Common myeloid progenitor, CD34-positive (primary cell): ENCODE results near the gene WDFY2.
A peak's percentile ranks its signal among the peaks of the same experiment; 100 is the strongest.

Experiments used
- CTCF ChIA-PET: fragments of 350-600 bp; sonication (Branson Sonifier 250); formaldehyde crosslinking; loops from one replicate; lab custom pipeline; 2021; ENCODE audit warnings: antibody characterized with exemption; lab: Charles Lee
- POLR2A ChIA-PET: fragments of 350-600 bp; sonication (Branson Sonifier 250); formaldehyde crosslinking; loops from one replicate; lab custom pipeline; 2021; ENCODE audit warnings: antibody characterized with exemption; lab: Charles Lee
- DNase-seq, 3 donors: peaks; one replicate each; pipeline versions ENCODE4 v3.0.0 to v3.0.0-alpha.2; 2013
- H3K27ac ChIP-seq, 2 experiments: 1 replicate in 1 of 2; 2 replicates in 1 of 2; pipeline ENCODE4 v1.7.0; 2013; ENCODE audit warnings: inconsistent platforms in 2 of 2, low read length in 2 of 2, mild to moderate bottlenecking in 2 of 2, low read depth in 1 of 2, moderate library complexity in 1 of 2; ENCODE audit not compliant: severe bottlenecking in 2 of 2, insufficient read depth in 1 of 2, poor library complexity in 1 of 2
- H3K27me3 ChIP-seq, 5 experiments: replicated peaks in 2 of 5; 1 replicate in 3 of 5; 2 replicates in 2 of 5; pipeline versions ENCODE4 v1.6.1 to v1.7.0; 2013; ENCODE audit warnings: low read length in 4 of 5, mild to moderate bottlenecking in 2 of 5, moderate library complexity in 2 of 5, inconsistent platforms in 1 of 5; ENCODE audit not compliant: insufficient read depth in 5 of 5, control insufficient read depth in 4 of 5
- H3K36me3 ChIP-seq, 4 experiments: 1 replicate in 2 of 4; 2 replicates in 2 of 4; pipeline versions ENCODE4 v1.6.1 to v1.7.0; 2013; ENCODE audit warnings: low read length in 3 of 4, control low read depth in 1 of 4, mild to moderate bottlenecking in 1 of 4; ENCODE audit not compliant: control insufficient read depth in 4 of 4, insufficient read depth in 4 of 4
- H3K4me1 ChIP-seq, 4 experiments: 1 replicate in 3 of 4; 2 replicates in 1 of 4; pipeline versions ENCODE4 v1.6.1 to v1.7.1; 2013; ENCODE audit warnings: low read length in 3 of 4, mild to moderate bottlenecking in 3 of 4, control low read depth in 1 of 4, inconsistent platforms in 1 of 4, moderate library complexity in 1 of 4; ENCODE audit not compliant: control insufficient read depth in 4 of 4, insufficient read depth in 4 of 4; ENCODE audit errors: control extremely low read depth in 1 of 4
- H3K4me3 ChIP-seq, 7 experiments: 1 replicate in 4 of 7; 2 replicates in 3 of 7; pipeline versions ENCODE4 v1.5.1 to v1.7.0; 2013; ENCODE audit warnings: mild to moderate bottlenecking in 7 of 7, low read length in 6 of 7, moderate library complexity in 6 of 7, inconsistent platforms in 2 of 7, low read depth in 2 of 7, control low read depth in 1 of 7; ENCODE audit not compliant: insufficient read depth in 4 of 7, control insufficient read depth in 1 of 7; ENCODE audit errors: extremely low read depth in 1 of 7
- H3K9me3 ChIP-seq, 5 experiments: 1 replicate in 4 of 5; 2 replicates in 1 of 5; pipeline versions ENCODE4 v1.6.1 to v1.7.1; 2013; ENCODE audit warnings: low read length in 4 of 5, mild to moderate bottlenecking in 2 of 5, inconsistent platforms in 1 of 5, low read depth in 1 of 5, moderate library complexity in 1 of 5; ENCODE audit not compliant: control insufficient read depth in 4 of 5, insufficient read depth in 2 of 5; ENCODE audit errors: control extremely low read depth in 1 of 5
- WGBS: methylation state at CpG from one replicate; pipeline ENCODE4 v1.1.5; 2013; ENCODE audit not compliant: insufficient coverage; 5-methylcytosine and 5-hydroxymethylcytosine counted together

Gene WDFY2

DNA sequence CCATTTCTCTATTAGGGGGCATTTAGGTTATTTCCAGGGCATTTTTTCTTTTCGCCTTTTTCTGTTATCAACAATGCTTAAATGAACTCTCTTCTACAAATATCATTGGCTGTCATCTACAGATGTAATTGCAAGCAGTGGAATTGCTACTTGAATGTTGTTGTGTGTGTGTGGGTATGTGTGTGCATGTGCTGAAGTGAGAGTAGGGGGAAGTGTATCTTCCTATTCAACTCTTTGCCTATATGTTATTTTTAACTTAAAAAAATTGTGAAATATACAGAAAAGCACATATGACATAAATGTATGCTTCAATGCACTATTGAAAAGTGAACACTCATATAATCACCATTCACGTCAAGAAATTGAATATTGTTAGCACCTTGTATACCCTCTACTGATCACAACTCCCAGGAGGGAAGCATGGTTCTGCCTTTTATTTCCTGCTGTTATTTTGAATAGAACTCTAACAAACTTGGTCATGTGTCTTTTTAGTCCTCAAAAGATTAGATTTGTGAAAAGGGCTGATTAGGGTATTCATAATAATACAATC lies 24.7 kb downstream of the WDFY2 start:
- Histone ChIP-seq H3K4me1 (peaks cover 9 to 16% (median 14%) of the 10 kb centered on the region in 4 experiments), H3K27me3 (no peaks in the 10 kb centered on the region), H3K27ac (no peak overlapping the region), H3K9me3 (peaks cover 0 to 3% (median 0%) of the 10 kb centered on the region in 5 experiments), H3K36me3 (peaks cover 0 to 4% (median 1%) of the 10 kb centered on the region in 4 experiments), H3K4me3 (no peak overlapping the region)
- POLR2A ChIA-PET, result no interaction called here
- CTCF ChIA-PET, result interaction anchor here (1.3 kb wide), 1 partner anchor 13 kb away, joined by 4 read pairs; no protein-coding TSS in a partner anchor
- no CpG with 5 or more reads among the region's 2 CpGs for whole genome bisulfite sequencing
- DNase-seq, result no peak

DNA sequence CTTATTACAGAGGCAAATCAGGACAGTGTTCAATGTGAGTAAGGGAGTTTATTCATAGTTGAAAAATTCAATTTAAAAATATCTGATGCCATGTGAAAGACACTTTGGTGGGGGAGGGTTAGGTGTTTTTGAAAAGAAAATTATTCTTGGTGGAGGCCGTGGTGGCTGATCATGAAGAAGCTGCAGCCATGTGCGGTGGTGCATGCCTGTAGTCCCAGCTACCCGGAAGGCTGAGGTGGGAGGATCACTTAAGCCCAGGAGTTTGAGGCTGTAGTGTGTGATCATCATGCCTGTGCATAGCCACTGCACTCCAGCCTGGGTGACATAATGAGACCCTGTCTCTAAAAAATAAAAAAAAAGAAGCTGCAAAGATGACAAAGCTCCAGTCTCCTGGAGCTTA lies 28.6 kb downstream of the WDFY2 start:
- ChIA-PET POLR2A (interaction anchor here (0.6 to 2.7 kb wide), 3 partner anchors 14 to 207 kb away, joined by 3 to 7 read pairs (median 3); partner anchors contain the start of gene INTS6), CTCF (interaction anchor here (0.6 to 1.3 kb wide), 3 partner anchors 13 to 641 kb away, joined by 3 read pairs; no protein-coding TSS in a partner anchor)
- Histone ChIP-seq H3K27me3 (no peaks in the 10 kb centered on the region), H3K4me3 (no peak overlapping the region), H3K4me1 (peaks cover 12 to 21% (median 19%) of the 10 kb centered on the region in 4 experiments), H3K9me3 (peaks cover 0 to under 1% (median 0%) of the 10 kb centered on the region in 5 experiments), H3K27ac (no peak overlapping the region), H3K36me3 (peaks cover 0 to under 1% (median 0%) of the 10 kb centered on the region in 4 experiments)
- WGBS, result 96% methylated on average over 3 of the region's 3 CpGs
- no peak for DNase-seq

DNA sequence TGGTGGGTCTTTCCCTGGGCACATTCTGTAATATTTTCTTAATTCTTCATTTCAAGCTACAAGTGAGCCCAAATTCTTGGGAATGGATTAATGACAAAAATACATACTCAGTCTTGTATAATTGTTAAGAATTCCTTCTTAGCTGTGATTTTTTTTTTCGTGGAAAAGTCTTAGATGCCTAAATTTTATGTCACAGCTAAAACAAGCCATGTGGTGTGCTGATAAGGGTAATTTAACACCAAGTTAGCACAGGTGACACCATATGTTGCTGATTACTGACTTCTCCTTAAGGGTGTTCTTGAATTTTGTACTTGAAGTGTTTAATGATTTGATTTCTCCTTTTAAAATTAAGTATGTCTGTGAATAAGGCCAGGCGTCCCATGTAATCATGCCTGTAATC lies 29.3 kb downstream of the WDFY2 start:
- Histone ChIP-seq H3K4me1 (peaks cover 12 to 21% (median 19%) of the 10 kb centered on the region in 4 experiments), H3K4me3 (no peak overlapping the region), H3K27ac (no peak overlapping the region), H3K36me3 (no peaks in the 10 kb centered on the region), H3K27me3 (no peaks in the 10 kb centered on the region), H3K9me3 (no peaks in the 10 kb centered on the region)
- no peak for DNase-seq
- ChIA-PET POLR2A (interaction anchor here (0.6 to 2.7 kb wide), 2 partner anchors 17 to 161 kb away, joined by 3 to 7 read pairs; partner anchors contain the start of gene INTS6), CTCF (interaction anchor here (0.6 to 1.2 kb wide), 3 partner anchors 28 to 642 kb away, joined by 3 read pairs; no protein-coding TSS in a partner anchor)
- WGBS, result 100% methylated on average over 1 of the region's 2 CpGs

DNA sequence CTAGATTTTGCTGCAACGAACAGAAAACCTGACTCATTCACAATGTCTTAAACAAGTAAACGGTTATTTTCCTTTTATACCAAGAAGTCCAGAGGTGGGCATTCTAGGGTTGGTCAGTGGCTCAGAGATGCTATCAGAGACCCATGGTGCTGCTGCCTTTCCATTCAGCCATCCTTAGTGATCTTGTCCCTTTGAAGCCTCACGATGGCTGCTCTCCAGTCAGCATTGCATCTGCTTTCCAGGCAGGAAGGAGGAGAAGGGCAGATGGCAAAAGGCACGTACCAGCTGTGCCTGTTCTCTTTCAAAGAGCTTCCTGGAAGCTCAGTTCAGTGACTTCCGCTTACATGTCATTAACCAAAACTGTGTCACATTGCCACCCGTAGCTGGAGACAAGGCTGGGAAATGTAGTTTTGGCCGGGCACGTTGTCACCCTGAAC lies 30.1 kb downstream of the WDFY2 start:
- DNase-seq, result peak in 2 of 3 donors; percentile 62 to 77
- ChIA-PET POLR2A (interaction anchor here (0.6 to 2.7 kb wide), 2 partner anchors 16 to 161 kb away, joined by 3 to 7 read pairs; partner anchors contain the start of gene INTS6), CTCF (interaction anchor here (0.9 to 1.2 kb wide), 3 partner anchors 29 to 70 kb away, joined by 3 read pairs; no protein-coding TSS in a partner anchor)
- Histone ChIP-seq H3K27me3 (no peaks in the 10 kb centered on the region), H3K36me3 (peaks cover 0 to 3% (median 0%) of the 10 kb centered on the region in 4 experiments), H3K4me1 (peaks cover 12 to 16% (median 14%) of the 10 kb centered on the region in 4 experiments), H3K27ac (no peak overlapping the region), H3K4me3 (peak overlapping the region in 3 of 7 experiments; percentile 33 to 49 (median 34)), H3K9me3 (no peaks in the 10 kb centered on the region)
- 45% methylated on average over 5 of the region's 8 CpGs for WGBS

DNA sequence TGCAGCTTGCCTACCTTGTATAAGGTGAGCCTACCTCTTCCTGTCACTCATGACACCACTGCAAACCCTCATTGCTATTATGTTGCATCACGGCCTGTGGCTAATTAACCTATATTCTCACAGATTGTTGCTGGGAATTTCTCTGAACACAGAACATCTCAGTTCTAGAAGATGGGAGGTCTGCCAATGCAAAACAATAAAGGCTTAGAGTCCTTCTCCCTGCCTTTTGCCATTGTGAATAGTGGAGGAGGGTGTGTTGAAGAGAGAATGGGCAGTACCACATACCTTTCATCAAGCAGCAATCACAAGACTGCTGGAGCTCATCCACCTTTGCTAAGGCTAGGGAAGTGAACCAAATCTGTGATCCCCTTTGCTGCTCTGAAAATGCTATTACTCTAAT lies 34.4 kb downstream of the WDFY2 start:
- Histone ChIP-seq H3K27ac (no peak overlapping the region), H3K9me3 (no peaks in the 10 kb centered on the region), H3K27me3 (no peaks in the 10 kb centered on the region), H3K4me1 (peaks cover 9 to 18% (median 14%) of the 10 kb centered on the region in 4 experiments), H3K4me3 (no peak overlapping the region), H3K36me3 (peaks cover 0 to 3% (median 0%) of the 10 kb centered on the region in 4 experiments)
- POLR2A ChIA-PET, result no interaction called here
- CTCF ChIA-PET, result interaction anchor here (0.9 to 1.3 kb wide), 3 partner anchors 9 to 27 kb away, joined by 3 read pairs; no protein-coding TSS in a partner anchor
- no peak for DNase-seq
- WGBS, result no CpG with 5 or more reads among the region's 1 CpG

DNA sequence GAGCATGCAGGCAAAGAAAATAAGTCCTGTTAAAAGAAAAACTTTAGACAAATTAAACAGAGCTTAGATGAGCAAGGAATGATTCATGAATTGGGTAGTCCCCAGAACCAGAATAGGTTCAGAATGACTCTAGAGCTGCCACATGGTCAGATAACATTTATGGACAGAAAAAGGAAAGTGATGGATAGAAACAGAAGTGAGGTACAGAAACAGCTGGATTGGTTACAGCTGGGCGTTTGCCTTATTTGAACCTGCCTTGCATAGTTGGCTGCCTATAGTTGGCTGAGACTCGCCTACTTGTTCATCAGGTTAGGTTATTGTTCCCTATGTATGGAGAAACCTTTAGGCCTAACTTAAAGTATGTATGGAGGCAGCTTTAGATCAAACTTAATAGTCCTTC lies 35.4 kb downstream of the WDFY2 start:
- no peak for DNase-seq
- Histone ChIP-seq H3K9me3 (no peaks in the 10 kb centered on the region), H3K27me3 (no peaks in the 10 kb centered on the region), H3K27ac (no peak overlapping the region), H3K36me3 (peaks cover 0 to 3% (median 0%) of the 10 kb centered on the region in 4 experiments), H3K4me1 (peaks cover 12 to 23% (median 18%) of the 10 kb centered on the region in 4 experiments), H3K4me3 (no peak overlapping the region)
- ChIA-PET CTCF (interaction anchor here (1.2 to 1.3 kb wide), 2 partner anchors 8 to 28 kb away, joined by 3 read pairs; no protein-coding TSS in a partner anchor), POLR2A (no interaction called here)
- 83% methylated on average over 2 of the region's 2 CpGs for WGBS
